ENCODE measurements around the gene CENPB. TPM values are rescaled to one million over a fixed set of nuclear protein-coding genes. Genes with fewer than 3 reads are reported as not detected.
A peak's percentile ranks its signal among the peaks of the same experiment; 100 is the strongest.

The CENPB gene
- total RNA-seq, 4 donors from 2014 or later = 64.8 to 94.9 (median 80.8) TPM

GRCh38 chr20:3781153-3781910 lies 5.2 kb downstream of the CENPB start, which contains the start of gene SPEF1:
Gene SPEF1 (minus strand): TSS chr20:3781448. CDS start chr20:3781287, 161 bp downstream.
- intact Hi-C loops (cut with DNase I) = no loop called here
- 18 to 24% methylated on average over 14 to 28 of the region's 28 CpGs for WGBS, 2 donors
- Histone ChIP-seq H3K4me3 (replicated peaks in 1 of 3) (peak within 1 kb of the TSS in 2 of 3 donors; percentile 6 to 22), H3K4me1 (peaks cover 25 to 52% of the 10 kb centered on the region in 2 donors), H3K36me3 (no peaks in the 10 kb centered on the region), H3K9me3 (no peaks in the 10 kb centered on the region), H3K27ac (no peak within 1 kb of the TSS), H3K27me3 (no peaks in the 10 kb centered on the region)
- peak in 4 of 6 experiments; percentile 28 to 40 (median 34) for TF ChIP-seq CTCF (IDR thresholded peaks at IDR 0.05)
- no peak for TF ChIP-seq POLR2A (IDR thresholded peaks at IDR 0.05)
- DNase-seq = peak; percentile 72 to 75

- no peak for DNase-seq
- Histone ChIP-seq H3K4me1 (peaks cover 8 to 34% of the 10 kb centered on the region in 2 donors), H3K9me3 (no peaks in the 10 kb centered on the region), H3K27me3 (no peaks in the 10 kb centered on the region), H3K36me3 (no peaks in the 10 kb centered on the region), H3K4me3 (replicated peaks in 1 of 3) (no peak overlapping the region), H3K27ac (no peak overlapping the region)
- 65 to 73% methylated on average over 12 to 18 of the region's 18 CpGs for WGBS, 2 donors
- intact Hi-C loops (cut with DNase I) = no loop called here
- TF ChIP-seq POLR2A (IDR thresholded peaks at IDR 0.05) (no peak), CTCF (IDR thresholded peaks at IDR 0.05) (no peak)
Measured at GRCh38 chr20:3778976-3779375, 7.6 kb downstream of the CENPB start.

GRCh38 chr20:3777716-3778629 lies 8.6 kb downstream of the CENPB start:
- no peak for TF ChIP-seq POLR2A (IDR thresholded peaks at IDR 0.05)
- peak in 1 of 6 experiments; percentile 20 for TF ChIP-seq CTCF (IDR thresholded peaks at IDR 0.05)
- H3K4me1 ChIP-seq = peaks cover 8 to 24% of the 10 kb centered on the region in 2 donors
- H3K4me3 ChIP-seq (replicated peaks in 1 of 3) = peak overlapping the region in 2 of 3 donors; percentile 20 to 29
- no peak overlapping the region for H3K27ac ChIP-seq
- 12 to 18% methylated on average over 12 to 33 of the region's 70 CpGs for WGBS, 2 donors
- no peaks in the 10 kb centered on the region for H3K9me3 ChIP-seq
- intact Hi-C loops (cut with DNase I) = no loop called here
- no peaks in the 10 kb centered on the region for H3K27me3 ChIP-seq
- peak; percentile 52 to 59 for DNase-seq
- no peaks in the 10 kb centered on the region for H3K36me3 ChIP-seq

GRCh38 chr20:3777381-3777715 lies 9.2 kb downstream of the CENPB start:
- intact Hi-C loops (cut with DNase I) = no loop called here
- Histone ChIP-seq H3K36me3 (no peaks in the 10 kb centered on the region), H3K4me1 (peaks cover 8 to 18% of the 10 kb centered on the region in 2 donors), H3K9me3 (no peaks in the 10 kb centered on the region), H3K4me3 (replicated peaks in 1 of 3) (peak overlapping the region in 1 of 3 donors; percentile 29), H3K27ac (no peak overlapping the region), H3K27me3 (no peaks in the 10 kb centered on the region)
- TF ChIP-seq CTCF (IDR thresholded peaks at IDR 0.05) (no peak), POLR2A (IDR thresholded peaks at IDR 0.05) (no peak)
- no peak for DNase-seq
- 19 to 38% methylated on average over 6 to 7 of the region's 16 CpGs for WGBS, 2 donors

Measured in thyroid gland (tissue), 4 donors.